Measurements from ENCODE around the gene EFCAB8.

- TF ChIP-seq, protein P1, sequence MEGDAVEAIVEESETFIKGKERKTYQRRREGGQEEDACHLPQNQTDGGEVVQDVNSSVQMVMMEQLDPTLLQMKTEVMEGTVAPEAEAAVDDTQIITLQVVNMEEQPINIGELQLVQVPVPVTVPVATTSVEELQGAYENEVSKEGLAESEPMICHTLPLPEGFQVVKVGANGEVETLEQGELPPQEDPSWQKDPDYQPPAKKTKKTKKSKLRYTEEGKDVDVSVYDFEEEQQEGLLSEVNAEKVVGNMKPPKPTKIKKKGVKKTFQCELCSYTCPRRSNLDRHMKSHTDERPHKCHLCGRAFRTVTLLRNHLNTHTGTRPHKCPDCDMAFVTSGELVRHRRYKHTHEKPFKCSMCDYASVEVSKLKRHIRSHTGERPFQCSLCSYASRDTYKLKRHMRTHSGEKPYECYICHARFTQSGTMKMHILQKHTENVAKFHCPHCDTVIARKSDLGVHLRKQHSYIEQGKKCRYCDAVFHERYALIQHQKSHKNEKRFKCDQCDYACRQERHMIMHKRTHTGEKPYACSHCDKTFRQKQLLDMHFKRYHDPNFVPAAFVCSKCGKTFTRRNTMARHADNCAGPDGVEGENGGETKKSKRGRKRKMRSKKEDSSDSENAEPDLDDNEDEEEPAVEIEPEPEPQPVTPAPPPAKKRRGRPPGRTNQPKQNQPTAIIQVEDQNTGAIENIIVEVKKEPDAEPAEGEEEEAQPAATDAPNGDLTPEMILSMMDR (conservative IDR thresholded peaks at IDR 0.05; ENCODE audit: low read depth, low read length): no peak
- TF ChIP-seq EZH2phosphoT487 (IDR thresholded peaks at IDR 0.05; ENCODE audit: borderline replicate concordance, low read length): no peak
These were observed 26.7 kb upstream of the EFCAB8 start for GRCh38 chr20:32831982-32832381.
